ENCODE data around the gene ZFP3.

DNA sequence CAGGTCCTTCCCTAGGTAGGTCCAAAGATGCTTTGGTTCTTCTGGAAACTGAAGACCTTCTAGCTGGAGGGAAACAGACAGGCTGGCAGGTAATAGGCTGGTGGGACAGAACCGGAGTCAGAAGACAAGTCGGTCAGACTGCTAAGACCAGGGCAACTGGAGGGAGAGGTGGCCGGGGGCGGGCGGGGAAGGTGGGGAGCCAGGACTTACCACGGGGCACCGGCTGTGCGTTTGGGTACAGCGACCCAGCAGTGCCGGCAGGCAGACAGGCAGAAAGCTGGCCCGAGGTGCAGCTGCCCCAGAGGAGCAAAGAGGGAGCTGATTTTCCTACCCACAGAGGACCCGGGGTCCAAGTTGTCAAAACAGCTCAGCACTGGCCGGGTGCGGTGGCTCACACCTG, 43.6 kb upstream of the ZFP3 start:
- TF ChIP-seq SMC3 (IDR thresholded peaks at IDR 0.05; ENCODE audit: low read depth, low read length) (no peak), POLR2AphosphoS5 (IDR thresholded peaks at IDR 0.05; ENCODE audit: low read depth, low read length) (no peak), JUND (IDR thresholded peaks at IDR 0.05) (no peak), TCF12 (IDR thresholded peaks at IDR 0.05) (no peak), EP300 (IDR thresholded peaks at IDR 0.05; ENCODE audit: borderline replicate concordance in 1 of 2, low read depth in 1 of 2, low read length in 1 of 2) (no peak), TAF1 (IDR thresholded peaks at IDR 0.05; ENCODE audit: borderline replicate concordance, low read depth, low read length) (no peak), MEF2A (IDR thresholded peaks at IDR 0.05; ENCODE audit: borderline replicate concordance, low read depth) (no peak), NRF1 (IDR thresholded peaks at IDR 0.05; ENCODE audit: low read depth, low read length) (no peak), YY1 (IDR thresholded peaks at IDR 0.05; ENCODE audit: low read depth) (no peak), RFX5 (IDR thresholded peaks at IDR 0.05; ENCODE audit: low read length) (no peak), RXRA (IDR thresholded peaks at IDR 0.05; ENCODE audit: borderline replicate concordance, low read depth) (no peak)
- TF ChIP-seq, protein P1, sequence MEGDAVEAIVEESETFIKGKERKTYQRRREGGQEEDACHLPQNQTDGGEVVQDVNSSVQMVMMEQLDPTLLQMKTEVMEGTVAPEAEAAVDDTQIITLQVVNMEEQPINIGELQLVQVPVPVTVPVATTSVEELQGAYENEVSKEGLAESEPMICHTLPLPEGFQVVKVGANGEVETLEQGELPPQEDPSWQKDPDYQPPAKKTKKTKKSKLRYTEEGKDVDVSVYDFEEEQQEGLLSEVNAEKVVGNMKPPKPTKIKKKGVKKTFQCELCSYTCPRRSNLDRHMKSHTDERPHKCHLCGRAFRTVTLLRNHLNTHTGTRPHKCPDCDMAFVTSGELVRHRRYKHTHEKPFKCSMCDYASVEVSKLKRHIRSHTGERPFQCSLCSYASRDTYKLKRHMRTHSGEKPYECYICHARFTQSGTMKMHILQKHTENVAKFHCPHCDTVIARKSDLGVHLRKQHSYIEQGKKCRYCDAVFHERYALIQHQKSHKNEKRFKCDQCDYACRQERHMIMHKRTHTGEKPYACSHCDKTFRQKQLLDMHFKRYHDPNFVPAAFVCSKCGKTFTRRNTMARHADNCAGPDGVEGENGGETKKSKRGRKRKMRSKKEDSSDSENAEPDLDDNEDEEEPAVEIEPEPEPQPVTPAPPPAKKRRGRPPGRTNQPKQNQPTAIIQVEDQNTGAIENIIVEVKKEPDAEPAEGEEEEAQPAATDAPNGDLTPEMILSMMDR (IDR thresholded peaks at IDR 0.05), result no peak
- TF ChIP-seq, protein P2, sequence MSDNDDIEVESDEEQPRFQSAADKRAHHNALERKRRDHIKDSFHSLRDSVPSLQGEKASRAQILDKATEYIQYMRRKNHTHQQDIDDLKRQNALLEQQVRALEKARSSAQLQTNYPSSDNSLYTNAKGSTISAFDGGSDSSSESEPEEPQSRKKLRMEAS (IDR thresholded peaks at IDR 0.05; ENCODE audit: low read depth), result no peak
